Smooth muscle cell (in vitro differentiated cells): ENCODE data around the gene RAB6A. TPM values are rescaled to one million over a fixed set of nuclear protein-coding genes. Genes with fewer than 3 reads are reported as not detected.

ENCODE experiments used
- DNase-seq: peaks from one replicate; lab custom pipeline; 2025; ENCODE audit not compliant: unreplicated experiment; lab: John Stamatoyannopoulos, UW
- H2AFZ ChIP-seq: fragments of 200-600 bp; sonication (generic); 2 replicates; pipeline ENCODE4 v1.6.0; 2016; ENCODE audit warnings: antibody characterized with exemption, low read depth, mild to moderate bottlenecking
- H3F3A ChIP-seq: fragments of 200-600 bp; sonication (generic); 2 replicates; pipeline ENCODE4 v1.6.0; 2017; ENCODE audit warnings: antibody characterized with exemption, low read depth
- H3K27ac ChIP-seq: fragments of 200-600 bp; sonication (generic); 2 replicates; pipeline ENCODE4 v1.5.1; 2016; ENCODE audit warnings: low read depth, mild to moderate bottlenecking
- H3K27me3 ChIP-seq: fragments of 200-600 bp; sonication (generic); 2 replicates; pipeline ENCODE4 v1.6.1; 2016; ENCODE audit warnings: low read depth, mild to moderate bottlenecking
- H3K36me3 ChIP-seq: fragments of 200-600 bp; sonication (generic); 2 replicates; pipeline ENCODE4 v1.5.1; 2016; ENCODE audit warnings: low read depth
- H3K4me1 ChIP-seq: fragments of 200-600 bp; sonication (generic); 2 replicates; pipeline ENCODE4 v1.5.1; 2016; ENCODE audit warnings: low read depth
- H3K4me2 ChIP-seq: fragments of 200-600 bp; sonication (generic); 2 replicates; pipeline ENCODE4 v1.6.0; 2016; ENCODE audit warnings: mild to moderate bottlenecking
- H3K4me3 ChIP-seq: fragments of 200-600 bp; sonication (generic); 2 replicates; pipeline ENCODE4 v1.5.1; 2016; ENCODE audit warnings: mild to moderate bottlenecking
- H3K79me2 ChIP-seq: fragments of 200-600 bp; sonication (generic); 2 replicates; pipeline ENCODE4 v1.6.0; 2016; ENCODE audit warnings: low read depth, mild to moderate bottlenecking
- H3K9ac ChIP-seq: fragments of 200-600 bp; sonication (generic); 2 replicates; pipeline ENCODE4 v1.6.0; 2016; ENCODE audit warnings: low read depth
- H3K9me3 ChIP-seq: fragments of 200-600 bp; sonication (generic); replicated peaks from 2 replicates; pipeline ENCODE4 v1.5.1; 2016; ENCODE audit warnings: low read depth
- H4K20me1 ChIP-seq: fragments of 200-600 bp; sonication (generic); 2 replicates; pipeline ENCODE4 v1.6.0; 2016; ENCODE audit warnings: low read depth
- CTCF ChIP-seq: fragments of 200-600 bp; sonication (generic); IDR thresholded peaks from 2 replicates; pipeline ENCODE4 v1.5.1; 2017; ENCODE audit warnings: borderline replicate concordance, mild to moderate bottlenecking, antibody characterized with exemption; ENCODE audit not compliant: insufficient read depth, poor library complexity, severe bottlenecking
- WGBS: methylation state at CpG from one replicate; pipeline ENCODE4 v1.1.7; 2016; ENCODE audit warnings: low lambda C conversion rate; 5-methylcytosine and 5-hydroxymethylcytosine counted together
- polyA plus RNA-seq: library from polyadenylated mRNA; unstranded; fragments of >200 nt; fragmentation: Nextera tagmentation; extraction: Ambion mirVana; gene quantifications from 2 replicates; pipeline ENCODE4 v1.2.1, GENCODE V29; 2016
- total RNA-seq: library from RNA; depleted of rRNA; stranded (reverse); fragments of >200 nt; gene quantifications from 2 replicates; pipeline ENCODE4 v1.2.3, GENCODE V29; 2014

RAB6A gene
- total and polyA plus RNA-seq, 2 experiments from 2014 or later = 102 to 148 TPM

GRCh38 chr11:73750228-73750627 is 10.6 kb downstream of the RAB6A start:
- H3K27ac ChIP-seq = no peak overlapping the region
- H3K36me3 ChIP-seq = no peaks in the 10 kb centered on the region
- H2AFZ ChIP-seq = no peak overlapping the region
- no peak overlapping the region for H3K9ac ChIP-seq
- H3K79me2 ChIP-seq = peaks cover 100% of the 10 kb centered on the region
- 96% methylated on average over 5 of the region's 5 CpGs for WGBS
- no peaks in the 10 kb centered on the region for H3K27me3 ChIP-seq
- no peaks in the 10 kb centered on the region for H3K9me3 ChIP-seq
- no peak overlapping the region for H3K4me3 ChIP-seq
- H3F3A ChIP-seq = peaks cover 3% of the 10 kb centered on the region
- DNase-seq = no peak
- TF ChIP-seq CTCF = no peak
- H4K20me1 ChIP-seq = peaks cover 100% of the 10 kb centered on the region
- no peak overlapping the region for H3K4me2 ChIP-seq
- no peaks in the 10 kb centered on the region for H3K4me1 ChIP-seq

- H3K9ac ChIP-seq = no peak overlapping the region
- DNase-seq = no peak
- peaks cover 100% of the 10 kb centered on the region for H4K20me1 ChIP-seq
- H3K79me2 ChIP-seq = peaks cover 100% of the 10 kb centered on the region
- WGBS = 95% methylated on average over 7 of the region's 7 CpGs
- peaks cover 3% of the 10 kb centered on the region for H3F3A ChIP-seq
- no peak overlapping the region for H3K4me2 ChIP-seq
- H3K9me3 ChIP-seq = no peaks in the 10 kb centered on the region
- H2AFZ ChIP-seq = no peak overlapping the region
- no peaks in the 10 kb centered on the region for H3K4me1 ChIP-seq
- no peak overlapping the region for H3K27ac ChIP-seq
- TF ChIP-seq CTCF = no peak
- H3K36me3 ChIP-seq = no peaks in the 10 kb centered on the region
- H3K4me3 ChIP-seq = no peak overlapping the region
- H3K27me3 ChIP-seq = no peaks in the 10 kb centered on the region
Measured at GRCh38 chr11:73749118-73749517, 11.8 kb downstream of the RAB6A start.

GRCh38 chr11:73748300-73748699 is 12.6 kb downstream of the RAB6A start:
- Histone ChIP-seq H2AFZ (no peak overlapping the region), H4K20me1 (peaks cover 100% of the 10 kb centered on the region)

More at GRCh38 chr11:73748300-73748699, 12.6 kb downstream of the RAB6A start:
- Histone ChIP-seq H3K27ac (no peak overlapping the region), H3K36me3 (no peaks in the 10 kb centered on the region), H3F3A (no peaks in the 10 kb centered on the region), H3K4me1 (no peaks in the 10 kb centered on the region), H3K79me2 (peaks cover 99% of the 10 kb centered on the region), H3K4me2 (no peak overlapping the region), H3K27me3 (no peaks in the 10 kb centered on the region), H3K9ac (no peak overlapping the region), H3K4me3 (no peak overlapping the region), H3K9me3 (no peaks in the 10 kb centered on the region)
- TF ChIP-seq CTCF = no peak
- WGBS = 97% methylated on average over 5 of the region's 5 CpGs
- DNase-seq = no peak
